Neutrophil (primary cell): ENCODE results near the gene TMEM130.

Experiments used
- H3K27ac ChIP-seq: fragments of 200-600 bp; sonication (generic); 2 replicates; pipeline ENCODE4 v1.5.1; 2016; ENCODE audit warnings: mild to moderate bottlenecking, moderate library complexity
- H3K27me3 ChIP-seq: fragments of 200-600 bp; sonication (generic); 2 replicates; pipeline ENCODE4 v1.6.0; 2016; ENCODE audit warnings: mild to moderate bottlenecking
- H3K36me3 ChIP-seq: fragments of 200-600 bp; sonication (generic); 2 replicates; pipeline ENCODE4 v1.5.1; 2017
- H3K4me1 ChIP-seq, 2 experiments: fragments of 200-600 bp in 1 of 2; sonication (generic) in 1 of 2; 1 replicate in 1 of 2; 2 replicates in 1 of 2; pipeline versions ENCODE4 v1.5.1 to v1.6.1; 2013 to 2016; ENCODE audit warnings: low read depth in 1 of 2, low read length in 1 of 2, mild to moderate bottlenecking in 1 of 2, moderate library complexity in 1 of 2; ENCODE audit not compliant: control insufficient read depth in 1 of 2, insufficient read depth in 1 of 2
- H3K4me3 ChIP-seq, 2 experiments: fragments of 200-600 bp in 1 of 2; sonication (generic) in 1 of 2; 1 replicate in 1 of 2; 2 replicates in 1 of 2; pipeline ENCODE4 v1.5.1; 2013 to 2016; ENCODE audit warnings: low read depth in 1 of 2, low read length in 1 of 2, mild to moderate bottlenecking in 1 of 2, moderate library complexity in 1 of 2
- H3K9me3 ChIP-seq: fragments of 200-600 bp; sonication (generic); 2 replicates; pipeline ENCODE4 v1.5.1; 2016
- CTCF ChIP-seq: fragments of 200-600 bp; sonication (generic); IDR thresholded peaks from 2 replicates; pipeline ENCODE4 v1.5.1; 2016; ENCODE audit warnings: antibody characterized with exemption

TMEM130 gene

GRCh38 chr7:98833022-98833421, 36.8 kb downstream of the TMEM130 start:
- H3K4me1 ChIP-seq: no peaks in the 10 kb centered on the region
- peaks cover 6% of the 10 kb centered on the region for H3K27me3 ChIP-seq
- no peaks in the 10 kb centered on the region for H3K9me3 ChIP-seq
- H3K4me3 ChIP-seq: no peak overlapping the region
- H3K36me3 ChIP-seq: no peaks in the 10 kb centered on the region
- TF ChIP-seq CTCF: no peak
- no peak overlapping the region for H3K27ac ChIP-seq

- peak; percentile 56 for TF ChIP-seq CTCF
- no peaks in the 10 kb centered on the region for H3K9me3 ChIP-seq
- H3K27me3 ChIP-seq: no peaks in the 10 kb centered on the region
- no peak overlapping the region for H3K4me3 ChIP-seq
- no peak overlapping the region for H3K27ac ChIP-seq
- no peaks in the 10 kb centered on the region for H3K4me1 ChIP-seq
- H3K36me3 ChIP-seq: no peaks in the 10 kb centered on the region
Measured at GRCh38 chr7:98831641-98832221, 38.1 kb downstream of the TMEM130 start.

GRCh38 chr7:98830972-98831548, 38.8 kb downstream of the TMEM130 start:
- H3K9me3 ChIP-seq: no peaks in the 10 kb centered on the region

GRCh38 chr7:98828368-98828767, 41.4 kb downstream of the TMEM130 start:
- H3K36me3 ChIP-seq: no peaks in the 10 kb centered on the region
- H3K4me1 ChIP-seq: no peaks in the 10 kb centered on the region
- no peak overlapping the region for H3K27ac ChIP-seq
- H3K9me3 ChIP-seq: no peaks in the 10 kb centered on the region
- no peaks in the 10 kb centered on the region for H3K27me3 ChIP-seq
- no peak overlapping the region for H3K4me3 ChIP-seq
- no peak for TF ChIP-seq CTCF

More at GRCh38 chr7:98830972-98831548, 38.8 kb downstream of the TMEM130 start:
- Histone ChIP-seq H3K4me1 (no peaks in the 10 kb centered on the region), H3K27me3 (no peaks in the 10 kb centered on the region), H3K4me3 (no peak overlapping the region), H3K27ac (no peak overlapping the region), H3K36me3 (no peaks in the 10 kb centered on the region)
- TF ChIP-seq CTCF: no peak

- no peak for TF ChIP-seq CTCF
- Histone ChIP-seq H3K27me3 (no peaks in the 10 kb centered on the region), H3K4me1 (no peaks in the 10 kb centered on the region), H3K9me3 (no peaks in the 10 kb centered on the region), H3K27ac (no peak overlapping the region), H3K36me3 (no peaks in the 10 kb centered on the region), H3K4me3 (no peak overlapping the region)
Measured at GRCh38 chr7:98827258-98827657, 42.6 kb downstream of the TMEM130 start.
